GM18868 (cell line): Measurements from ENCODE around the gene CLDN9.

Source experiments
- ATAC-seq: cut with Tn5 transposase; IDR thresholded peaks from one replicate; pipeline ENCODE4 v1.9.1; 2021; ENCODE audit warnings: mild to moderate bottlenecking, moderate library complexity; ENCODE audit not compliant: unreplicated experiment

The CLDN9 gene

DNA sequence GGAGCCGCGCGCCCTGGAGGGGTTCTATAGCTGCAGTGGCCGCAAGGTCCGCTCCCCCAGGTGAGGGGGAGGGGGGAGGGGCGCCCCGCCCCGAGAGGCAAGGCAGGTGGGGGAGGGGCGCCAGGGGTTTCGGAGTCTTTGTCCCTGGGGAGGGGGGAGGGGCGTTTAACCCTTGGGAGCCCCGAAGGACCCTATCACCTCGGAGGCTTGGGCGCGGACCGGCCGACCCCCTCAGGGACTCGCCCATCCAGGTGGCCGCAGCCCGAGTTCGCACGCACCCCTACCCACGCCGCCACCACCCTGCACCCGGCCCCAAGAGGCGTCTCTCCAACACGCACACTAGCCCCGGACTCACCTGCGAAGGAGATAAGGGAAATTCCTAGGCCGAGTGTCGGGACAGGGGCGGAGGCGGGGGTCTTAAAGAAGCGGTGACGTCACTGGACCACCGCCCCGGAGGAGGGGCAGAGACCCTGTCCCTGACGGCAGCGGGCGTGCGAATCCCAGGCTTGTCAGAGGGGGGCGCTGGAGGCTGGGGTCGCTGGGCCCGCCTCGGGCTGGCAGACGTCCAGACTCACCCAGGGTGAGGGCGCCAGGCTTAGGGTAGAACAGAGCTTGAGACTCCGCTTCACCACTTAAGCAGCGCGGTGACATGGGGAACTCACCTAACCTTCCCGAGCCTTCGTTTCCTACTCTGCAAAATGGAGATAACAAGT lies 5.2 kb downstream of the CLDN9 start, which contains the start of gene CLDN6:
CLDN6 (minus strand) TSS at position 390 of the 713 bp plus-strand sequence. CDS start 2,162 bp downstream, outside the sequence.
- no peak for ATAC-seq

DNA sequence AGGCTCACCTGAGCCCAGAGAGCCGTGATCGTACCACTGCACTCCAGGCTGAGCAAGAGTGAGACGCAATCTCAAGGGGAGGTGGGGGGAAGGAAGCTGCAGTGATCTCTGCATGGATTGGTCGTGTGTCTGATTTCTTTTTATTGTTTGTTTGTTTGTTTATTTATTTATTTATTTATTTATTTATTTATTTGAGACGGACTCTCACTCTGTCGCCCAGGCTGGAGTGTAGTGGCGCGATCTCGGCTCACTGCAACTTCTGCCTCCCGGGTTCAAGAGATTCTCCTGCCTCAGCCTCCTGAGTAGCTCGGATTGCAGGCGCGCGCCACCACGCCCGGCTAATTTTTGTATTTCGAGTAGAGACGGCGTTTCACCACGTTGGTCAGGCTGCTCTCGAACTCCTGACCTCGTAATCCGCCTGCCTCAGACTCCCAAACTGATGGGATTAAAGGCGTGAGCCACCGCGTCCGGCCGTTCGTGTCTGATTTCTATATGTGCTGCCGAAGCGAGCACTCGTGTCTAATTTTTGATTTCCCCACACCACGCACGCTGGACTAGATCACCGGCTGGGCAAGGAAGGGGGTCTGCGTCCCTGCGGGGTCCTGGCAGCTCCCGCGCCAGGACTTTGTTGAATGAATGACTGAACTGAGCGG lies 7.0 kb downstream of the CLDN9 start:
- ATAC-seq: no peak

DNA sequence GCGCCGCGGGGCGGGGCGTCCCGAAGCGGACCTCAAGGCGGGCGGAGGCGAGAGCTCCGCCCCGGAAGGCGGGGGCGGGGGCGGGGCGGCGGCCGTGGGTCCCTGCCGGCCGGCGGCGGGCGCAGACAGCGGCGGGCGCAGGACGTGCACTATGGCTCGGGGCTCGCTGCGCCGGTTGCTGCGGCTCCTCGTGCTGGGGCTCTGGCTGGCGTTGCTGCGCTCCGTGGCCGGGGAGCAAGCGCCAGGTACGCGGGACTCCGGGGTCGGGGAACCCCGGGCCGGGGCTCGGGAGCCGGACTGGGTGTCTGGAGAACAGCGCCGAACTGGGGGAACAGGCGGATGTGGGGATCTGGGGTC lies 7.5 kb downstream of the CLDN9 start, which contains the start of gene TNFRSF12A:
TNFRSF12A (plus strand) TSS at position 122 of the 357 bp plus-strand sequence; CDS start at position 152, 30 bp downstream.
- no peak for ATAC-seq

DNA sequence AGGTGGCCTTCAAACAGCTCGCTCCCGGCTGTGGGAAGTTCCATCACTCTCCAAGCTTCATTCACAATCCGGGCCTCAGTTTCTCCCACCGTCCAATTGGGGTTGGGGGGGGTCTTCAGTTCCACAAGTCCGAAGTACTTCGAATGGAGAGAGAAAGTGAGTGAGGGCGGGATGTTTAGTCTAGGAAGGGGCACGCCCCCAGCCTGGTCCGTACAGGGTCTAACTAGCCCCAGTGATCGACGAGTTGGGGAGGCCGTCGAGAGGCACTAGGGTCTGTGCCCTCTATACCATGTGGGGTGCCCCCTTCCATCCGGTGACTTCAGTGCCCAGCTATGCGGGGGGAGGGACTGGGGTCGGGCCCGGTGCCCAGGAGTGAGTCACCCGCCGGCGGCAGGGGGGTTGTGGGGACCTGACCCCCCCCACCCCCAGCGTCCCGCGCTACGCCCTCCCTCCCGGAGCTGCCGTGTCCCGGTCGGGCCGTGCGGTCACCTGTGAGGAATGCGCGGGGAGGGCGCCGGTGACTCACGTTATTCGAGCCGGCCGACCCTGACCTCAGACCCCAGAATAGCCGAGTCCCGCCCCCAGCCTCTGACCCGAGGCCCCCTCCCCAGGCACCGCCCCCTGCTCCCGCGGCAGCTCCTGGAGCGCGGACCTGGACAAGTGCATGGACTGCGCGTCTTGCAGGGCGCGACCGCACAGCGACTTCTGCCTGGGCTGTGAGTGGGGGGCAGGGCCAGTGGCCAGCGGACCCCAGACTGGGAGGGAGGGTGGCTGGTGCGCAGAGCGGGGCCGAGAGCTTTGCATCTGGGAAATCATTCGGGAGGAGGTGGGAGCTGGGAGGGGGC lies 8.1 kb downstream of the CLDN9 start:
- ATAC-seq: no peak

DNA sequence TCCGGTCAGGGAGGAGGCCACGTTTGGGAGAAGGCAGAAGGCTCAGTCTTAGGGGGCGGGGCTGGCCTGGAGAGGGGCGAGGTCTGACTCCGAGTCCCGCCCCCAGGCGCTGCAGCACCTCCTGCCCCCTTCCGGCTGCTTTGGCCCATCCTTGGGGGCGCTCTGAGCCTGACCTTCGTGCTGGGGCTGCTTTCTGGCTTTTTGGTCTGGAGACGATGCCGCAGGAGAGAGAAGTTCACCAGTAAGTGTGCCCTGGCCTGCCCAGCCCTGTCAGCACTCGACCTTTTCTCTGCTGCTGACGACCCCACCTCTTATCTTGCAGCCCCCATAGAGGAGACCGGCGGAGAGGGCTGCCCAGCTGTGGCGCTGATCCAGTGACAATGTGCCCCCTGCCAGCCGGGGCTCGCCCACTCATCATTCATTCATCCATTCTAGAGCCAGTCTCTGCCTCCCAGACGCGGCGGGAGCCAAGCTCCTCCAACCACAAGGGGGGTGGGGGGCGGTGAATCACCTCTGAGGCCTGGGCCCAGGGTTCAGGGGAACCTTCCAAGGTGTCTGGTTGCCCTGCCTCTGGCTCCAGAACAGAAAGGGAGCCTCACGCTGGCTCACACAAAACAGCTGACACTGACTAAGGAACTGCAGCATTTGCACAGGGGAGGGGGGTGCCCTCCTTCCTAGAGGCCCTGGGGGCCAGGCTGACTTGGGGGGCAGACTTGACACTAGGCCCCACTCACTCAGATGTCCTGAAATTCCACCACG lies 8.9 kb downstream of the CLDN9 start:
- ATAC-seq: no peak

DNA sequence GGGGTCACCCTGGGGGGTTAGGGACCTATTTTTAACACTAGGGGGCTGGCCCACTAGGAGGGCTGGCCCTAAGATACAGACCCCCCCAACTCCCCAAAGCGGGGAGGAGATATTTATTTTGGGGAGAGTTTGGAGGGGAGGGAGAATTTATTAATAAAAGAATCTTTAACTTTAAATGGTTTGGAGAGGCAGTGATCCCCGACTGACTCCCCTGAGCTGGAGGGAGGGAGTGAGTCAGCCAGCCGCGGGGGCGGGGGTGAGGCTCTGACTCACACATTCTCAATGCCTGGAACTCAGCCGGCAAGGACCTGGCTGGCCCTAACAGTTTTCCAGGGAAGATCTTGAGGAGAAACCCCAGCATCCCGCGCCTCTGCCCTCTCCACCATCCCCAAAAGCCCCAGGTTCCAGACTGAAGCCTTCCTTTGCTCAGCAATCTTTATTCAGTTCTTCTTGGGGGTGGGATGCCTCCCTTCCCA lies 9.5 kb downstream of the CLDN9 start:
- no peak for ATAC-seq

DNA sequence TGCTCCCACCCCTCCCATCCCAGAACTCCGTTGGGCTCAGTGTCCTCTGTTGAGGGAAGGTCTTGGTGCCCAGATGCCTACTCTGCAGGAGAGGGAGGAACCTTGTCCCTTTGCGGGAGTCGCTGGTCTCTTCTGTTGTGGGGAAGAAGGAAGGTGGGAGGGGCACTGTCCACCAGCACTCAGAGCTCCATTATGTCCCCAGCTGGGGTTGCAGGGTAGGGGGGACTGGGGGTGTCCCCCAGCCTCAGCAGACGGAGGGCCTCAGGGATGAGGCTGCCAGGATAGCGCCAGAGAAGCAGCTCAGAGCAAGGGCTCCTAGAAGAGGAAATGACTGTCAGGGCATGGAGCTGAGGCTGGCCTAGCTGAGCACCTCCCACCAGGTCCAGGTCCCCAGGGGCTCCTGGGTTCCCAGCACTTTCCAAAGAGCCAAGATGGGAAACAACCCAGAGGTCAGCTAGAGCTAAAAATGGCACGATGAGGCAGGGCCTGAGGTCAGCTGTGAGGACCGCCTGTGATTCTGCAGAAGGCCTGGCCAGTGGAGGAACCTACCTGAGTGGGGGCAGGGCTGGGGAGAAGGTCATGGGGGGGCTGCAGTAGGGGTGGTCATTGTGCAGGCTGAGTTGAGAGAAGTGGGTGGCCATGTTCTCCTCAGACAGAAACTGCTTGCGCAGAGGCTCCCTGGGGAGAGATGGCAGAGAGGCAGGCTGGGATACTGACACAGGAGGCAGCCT lies 10.1 kb downstream of the CLDN9 start:
- ATAC-seq: no peak

DNA sequence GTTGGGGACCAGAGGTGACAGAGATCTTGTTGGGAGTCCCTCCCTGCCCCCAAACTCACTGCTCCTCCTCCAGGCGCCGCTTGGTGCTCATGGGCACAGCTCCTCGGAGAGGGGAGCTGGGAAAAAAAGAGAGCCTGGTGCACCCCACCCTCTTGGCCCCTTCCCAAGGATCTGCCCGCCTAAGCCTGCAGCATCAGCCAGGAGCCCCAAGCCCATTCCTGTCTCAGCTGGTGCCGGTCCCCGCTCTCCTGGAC lies 10.6 kb downstream of the CLDN9 start:
- no peak for ATAC-seq

DNA sequence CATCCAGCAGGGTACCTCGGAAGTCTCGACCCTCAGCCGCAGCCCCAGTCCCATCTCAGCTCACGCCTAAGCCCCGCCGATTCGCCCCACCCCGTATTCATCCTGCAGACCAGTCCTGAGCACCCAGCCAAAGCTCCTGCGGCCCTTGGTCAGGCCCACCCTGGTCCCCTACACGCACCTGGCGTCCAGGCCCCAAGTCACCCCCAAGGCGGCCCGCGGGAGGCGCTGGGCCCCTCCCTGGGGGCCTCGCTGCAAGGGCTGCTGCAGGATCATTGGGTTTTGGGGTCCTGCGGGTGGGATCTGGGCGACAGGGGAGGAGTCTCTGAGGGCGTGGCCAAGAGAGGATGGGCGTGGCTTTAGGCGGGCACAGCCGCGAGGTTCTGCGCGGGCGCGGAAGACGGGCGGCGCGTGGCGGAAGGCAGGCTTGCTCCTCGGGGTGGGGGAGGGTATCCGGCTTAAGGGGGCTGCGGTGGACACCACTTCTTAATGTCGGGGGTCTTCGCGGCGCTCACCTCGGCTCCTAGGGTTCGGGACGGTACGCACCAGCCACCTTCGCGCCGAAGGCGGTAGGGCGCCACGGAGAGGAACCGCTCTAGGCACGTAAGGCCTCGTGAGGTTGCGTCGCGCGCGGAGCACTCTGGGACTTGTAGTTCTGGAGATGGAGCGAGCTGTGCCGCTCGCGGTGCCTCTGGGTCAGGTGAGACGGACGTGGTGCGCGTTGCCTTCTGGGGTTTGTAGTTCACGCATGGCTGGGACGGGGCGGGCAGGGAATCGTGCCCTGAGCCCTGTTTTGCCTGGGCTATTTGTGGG lies 11.2 kb downstream of the CLDN9 start, which contains the start of the genes HCFC1R1 and THOC6:
HCFC1R1 (minus strand) TSS at position 274 of the 810 bp plus-strand sequence; CDS start at position 273, 1 bp downstream.
THOC6 (plus strand) TSS at position 367 of the 810 bp plus-strand sequence; CDS start at position 659, 292 bp downstream.
- ATAC-seq: peak; percentile 78

DNA sequence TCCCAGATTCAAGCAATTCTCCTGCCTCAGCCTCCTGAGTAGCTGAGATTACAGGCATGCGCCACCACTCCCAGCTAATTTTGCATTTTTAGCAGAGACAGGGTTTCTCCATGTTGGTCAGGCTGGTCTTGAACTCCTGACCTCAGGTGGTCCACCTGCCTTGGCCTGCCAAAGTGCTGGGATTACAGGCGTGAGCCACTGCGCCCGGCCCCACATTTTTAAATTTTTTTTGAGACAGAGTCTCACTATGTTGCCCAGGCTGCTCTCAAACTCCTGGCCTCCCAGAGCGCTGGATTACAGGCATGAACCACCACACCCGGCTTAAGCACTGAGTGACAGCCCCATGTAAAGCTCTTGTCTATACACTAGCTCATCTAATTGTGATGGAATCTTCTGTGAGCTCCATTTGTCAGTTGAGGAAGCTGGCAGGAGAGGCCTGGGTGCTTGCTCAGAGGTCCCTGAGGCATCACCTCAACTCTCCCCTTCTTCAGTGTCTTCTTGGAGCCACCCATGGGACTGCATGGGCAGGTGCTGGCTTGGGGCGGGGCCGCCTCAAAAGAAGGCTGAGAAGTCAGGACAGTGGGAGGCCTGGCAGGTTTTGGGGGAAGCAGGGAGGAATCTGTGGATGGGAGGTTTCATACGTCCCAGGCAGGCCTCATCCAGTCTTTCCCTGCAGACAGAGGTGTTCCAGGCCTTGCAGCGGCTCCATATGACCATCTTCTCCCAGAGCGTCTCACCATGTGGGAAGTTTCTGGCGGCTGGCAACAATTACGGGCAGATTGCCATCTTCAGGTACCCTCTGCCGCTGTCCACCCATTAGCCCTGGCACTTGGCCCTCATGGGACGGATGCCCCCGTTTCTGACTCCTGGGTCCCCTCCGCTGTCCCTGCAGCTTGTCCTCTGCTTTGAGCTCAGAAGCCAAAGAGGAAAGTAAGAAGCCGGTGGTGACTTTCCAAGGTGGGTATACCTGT lies 12.6 kb downstream of the CLDN9 start:
- ATAC-seq: no peak

DNA sequence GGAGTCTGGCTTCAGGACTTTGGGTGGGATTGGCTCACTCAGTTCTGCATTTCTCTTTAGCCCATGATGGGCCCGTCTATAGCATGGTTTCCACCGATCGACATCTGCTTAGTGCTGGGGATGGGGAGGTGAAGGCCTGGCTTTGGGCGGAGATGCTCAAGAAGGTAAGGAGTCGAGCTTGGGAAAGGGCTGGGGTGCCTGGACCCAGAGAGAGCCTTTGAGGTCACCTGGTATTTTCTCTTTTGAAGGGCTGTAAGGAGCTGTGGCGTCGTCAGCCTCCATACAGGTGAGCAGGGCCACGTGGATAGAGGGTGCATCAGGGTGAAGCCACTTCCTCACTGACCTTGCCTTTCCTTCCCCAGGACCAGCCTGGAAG lies 13.3 kb downstream of the CLDN9 start:
- no peak for ATAC-seq

DNA sequence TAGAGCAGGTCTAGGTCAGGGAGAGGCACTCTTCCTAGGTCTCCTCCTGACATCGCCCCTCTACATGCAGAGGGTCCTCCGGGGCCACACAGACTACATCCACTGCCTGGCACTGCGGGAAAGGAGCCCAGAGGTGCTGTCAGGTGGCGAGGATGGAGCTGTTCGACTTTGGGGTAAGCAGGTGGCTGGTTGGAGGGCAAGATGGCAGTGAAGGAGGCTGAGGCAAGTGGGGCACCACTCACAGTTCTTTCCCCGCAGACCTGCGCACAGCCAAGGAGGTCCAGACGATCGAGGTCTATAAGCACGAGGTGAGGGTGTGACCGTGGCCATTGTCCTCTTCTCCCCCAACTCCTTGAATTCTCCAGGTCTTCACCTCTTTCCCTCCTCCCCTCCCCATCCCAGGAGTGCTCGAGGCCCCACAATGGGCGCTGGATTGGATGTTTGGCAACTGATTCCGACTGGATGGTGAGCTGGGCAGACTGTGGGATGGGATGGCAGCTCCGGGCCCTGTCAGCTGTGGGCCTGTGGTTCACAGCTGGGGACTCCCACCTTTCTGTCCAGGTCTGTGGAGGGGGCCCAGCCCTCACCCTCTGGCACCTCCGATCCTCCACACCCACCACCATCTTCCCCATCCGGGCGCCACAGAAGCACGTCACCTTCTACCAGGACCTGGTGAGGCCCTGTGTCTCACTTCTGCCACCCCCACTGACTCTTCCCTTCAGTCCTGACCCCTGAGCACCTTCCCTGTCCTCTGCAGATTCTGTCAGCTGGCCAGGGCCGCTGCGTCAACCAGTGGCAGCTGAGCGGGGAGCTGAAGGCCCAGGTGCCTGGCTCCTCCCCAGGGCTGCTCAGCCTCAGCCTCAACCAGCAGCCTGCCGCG lies 14.1 kb downstream of the CLDN9 start:
- ATAC-seq: no peak

DNA sequence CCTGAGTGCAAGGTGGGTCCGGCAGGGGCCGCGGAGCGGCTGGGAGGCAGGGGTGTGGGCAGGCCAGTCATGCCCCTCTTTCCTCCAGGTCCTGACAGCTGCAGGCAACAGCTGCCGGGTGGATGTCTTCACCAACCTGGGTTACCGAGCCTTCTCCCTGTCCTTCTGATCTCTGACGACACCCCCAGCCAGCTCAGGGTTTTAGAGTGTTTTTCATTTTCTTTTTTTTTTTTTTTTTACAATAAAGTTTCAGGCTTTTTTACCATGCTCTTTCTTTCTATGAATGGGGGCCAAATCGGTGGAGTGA lies 14.7 kb downstream of the CLDN9 start:
- no peak for ATAC-seq

DNA sequence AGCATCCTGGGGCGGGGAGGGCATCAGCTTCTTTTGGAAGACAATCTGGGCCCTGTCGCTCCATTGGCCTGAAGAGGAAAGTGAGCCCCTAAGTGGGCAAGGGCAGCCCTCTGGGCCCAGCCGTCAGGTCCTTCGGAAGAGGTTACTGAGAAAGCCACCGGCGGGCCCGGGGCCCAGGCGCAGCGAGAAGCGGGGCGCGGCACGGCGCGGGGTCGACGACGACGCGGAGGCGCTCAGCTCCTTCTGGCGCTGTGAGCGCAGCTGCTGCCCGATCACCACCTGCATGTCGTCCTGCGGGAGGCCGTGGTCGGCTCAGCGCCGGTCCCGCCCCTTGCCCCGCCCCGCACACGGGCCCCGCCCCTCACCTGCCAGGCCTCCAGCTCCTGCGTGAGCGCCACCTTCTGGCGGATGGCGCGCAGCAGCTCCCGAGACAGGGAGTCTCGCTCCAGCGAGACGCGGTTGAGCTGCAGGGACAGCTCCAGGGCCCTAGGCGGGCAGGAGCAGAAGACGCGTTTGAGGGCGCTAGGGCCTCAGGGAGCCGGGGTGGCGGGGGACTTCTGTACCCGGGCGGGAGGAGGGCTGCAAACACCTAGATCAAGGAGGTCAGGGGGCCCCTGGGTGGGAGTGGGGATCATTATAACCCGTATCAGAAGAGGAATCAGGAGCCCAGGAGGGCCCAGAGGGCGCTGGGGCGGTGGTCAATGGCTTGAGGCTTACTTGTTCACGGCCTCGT lies 15.4 kb downstream of the CLDN9 start:
- no peak for ATAC-seq

DNA sequence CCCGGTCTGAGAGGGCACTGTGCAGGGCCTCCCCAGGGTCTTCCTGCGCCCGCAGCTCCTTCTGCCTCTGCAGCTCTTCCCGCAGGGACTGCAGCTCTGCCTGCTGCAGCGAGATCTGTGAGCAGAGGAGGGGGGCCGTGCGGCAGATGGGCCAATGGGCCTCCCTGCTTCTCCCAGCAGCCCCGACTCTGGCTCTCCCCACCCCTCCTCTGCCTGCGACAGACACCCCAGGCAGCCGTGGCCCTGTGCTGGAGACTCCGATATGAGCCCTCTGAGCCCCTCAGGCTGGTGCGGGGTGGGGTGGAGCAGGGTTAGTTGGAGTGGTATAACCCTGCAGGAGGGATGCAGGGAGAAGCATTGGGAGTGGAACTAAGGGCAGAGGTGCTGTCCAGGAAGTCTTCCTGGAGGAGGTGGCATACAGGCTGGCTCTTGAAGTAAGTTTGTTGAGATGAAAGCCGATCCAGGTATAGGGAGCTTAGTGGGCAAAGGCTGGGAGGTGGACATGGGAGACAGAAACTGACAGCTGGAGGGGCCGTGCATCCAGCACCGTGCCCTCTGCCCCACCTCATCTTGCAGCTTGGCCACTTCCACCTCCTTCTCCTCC lies 16.1 kb downstream of the CLDN9 start:
- ATAC-seq: no peak

DNA sequence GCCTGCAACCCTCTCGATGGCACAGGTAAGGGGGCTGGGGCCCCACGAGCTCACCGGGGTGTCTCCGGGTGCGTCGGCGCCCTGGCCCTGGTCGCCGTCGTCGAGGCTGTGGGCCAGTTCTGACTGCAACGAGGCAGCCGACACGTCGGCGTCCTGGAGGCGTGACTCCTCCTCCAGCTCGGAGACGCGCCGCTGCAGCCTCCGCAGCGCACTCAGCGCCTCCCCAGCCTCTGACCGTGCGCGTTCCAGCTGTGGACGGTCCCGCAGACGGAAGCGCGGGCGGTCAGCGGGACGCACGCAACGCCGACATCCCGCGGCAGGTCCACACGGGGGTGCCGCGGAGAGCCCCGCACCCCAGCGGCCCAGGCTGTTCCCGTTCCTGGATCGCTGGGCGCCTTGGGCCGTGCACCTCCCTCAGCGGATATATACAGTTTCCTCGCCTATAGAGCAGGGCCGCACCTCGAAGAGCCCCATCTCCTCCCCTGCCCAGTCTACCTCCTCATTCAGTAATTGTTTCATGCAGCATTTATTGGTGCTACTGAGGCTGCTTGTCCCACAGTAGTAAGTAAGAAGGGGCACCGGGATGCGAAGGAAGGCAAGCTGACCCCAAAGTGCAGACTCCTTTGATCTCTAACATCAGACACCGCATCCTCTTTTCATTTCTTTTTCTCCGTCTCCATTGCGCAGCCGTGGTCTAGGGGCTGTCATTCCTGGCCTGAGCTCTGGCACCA lies 16.9 kb downstream of the CLDN9 start:
- no peak for ATAC-seq
